A549 treated with CpdA at 1 μM for 4 hours (cell line): ENCODE results near the gene TRIB2. TPM values are rescaled to one million over a fixed set of nuclear protein-coding genes. Genes with fewer than 3 reads are reported as not detected.

Source experiments
- total RNA-seq: library from RNA; stranded (reverse); fragments of 200-300 nt; extraction: Qiagen RNA extraction; gene quantifications from 5 replicates; pipeline ENCODE4 v1.2.3, GENCODE V29; 2022; ENCODE audit warnings: low read depth

The TRIB2 gene
- total RNA-seq: 0.20 to 0.65 TPM (median 0.43 TPM) in 5 replicates

GRCh38 chr2:12716282-12717190 lies at the start of gene TRIB2:
Gene TRIB2, plus strand, starts transcription at chr2:12716936. Its CDS starts 1,372 bp downstream, at chr2:12718308.

